ENCODE measurements around the gene CACNA1I.

Gene CACNA1I

DNA sequence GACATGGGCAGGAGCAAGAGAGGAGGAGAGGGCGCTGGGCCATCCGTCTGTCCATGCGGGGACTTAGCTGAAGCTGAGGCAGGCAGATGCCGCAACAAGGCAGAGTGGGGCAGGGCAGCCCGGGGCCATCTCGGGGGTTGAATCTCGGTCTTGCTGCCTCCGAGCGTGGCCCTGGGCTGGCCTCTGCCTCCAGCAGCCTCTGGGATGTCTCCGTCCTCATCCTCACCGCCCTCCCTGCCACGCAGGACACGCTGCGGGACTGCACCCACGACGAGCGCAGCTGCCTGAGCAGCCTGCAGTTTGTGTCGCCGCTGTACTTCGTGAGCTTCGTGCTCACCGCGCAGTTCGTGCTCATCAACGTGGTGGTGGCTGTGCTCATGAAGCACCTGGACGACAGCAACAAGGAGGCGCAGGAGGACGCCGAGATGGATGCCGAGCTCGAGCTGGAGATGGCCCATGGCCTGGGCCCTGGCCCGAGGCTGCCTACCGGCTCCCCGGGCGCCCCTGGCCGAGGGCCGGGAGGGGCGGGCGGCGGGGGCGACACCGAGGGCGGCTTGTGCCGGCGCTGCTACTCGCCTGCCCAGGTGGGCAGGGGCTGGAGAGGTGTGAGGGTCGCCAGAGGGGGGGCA, 108.4 kb downstream of the CACNA1I start:
- FAIRE-seq: no peak

GRCh38 chr22:39679652-39680051, 109.1 kb downstream of the CACNA1I start:
- FAIRE-seq: no peak

GRCh38 chr22:39680486-39680885, 109.9 kb downstream of the CACNA1I start:
- FAIRE-seq: no peak

GRCh38 chr22:39681038-39681861, 110.7 kb downstream of the CACNA1I start:
- no peak for FAIRE-seq

- no peak for FAIRE-seq
Measured at GRCh38 chr22:39682994-39683393, 112.4 kb downstream of the CACNA1I start.

- FAIRE-seq: no peak
Measured at GRCh38 chr22:39683639-39684038, 113.1 kb downstream of the CACNA1I start.

DNA sequence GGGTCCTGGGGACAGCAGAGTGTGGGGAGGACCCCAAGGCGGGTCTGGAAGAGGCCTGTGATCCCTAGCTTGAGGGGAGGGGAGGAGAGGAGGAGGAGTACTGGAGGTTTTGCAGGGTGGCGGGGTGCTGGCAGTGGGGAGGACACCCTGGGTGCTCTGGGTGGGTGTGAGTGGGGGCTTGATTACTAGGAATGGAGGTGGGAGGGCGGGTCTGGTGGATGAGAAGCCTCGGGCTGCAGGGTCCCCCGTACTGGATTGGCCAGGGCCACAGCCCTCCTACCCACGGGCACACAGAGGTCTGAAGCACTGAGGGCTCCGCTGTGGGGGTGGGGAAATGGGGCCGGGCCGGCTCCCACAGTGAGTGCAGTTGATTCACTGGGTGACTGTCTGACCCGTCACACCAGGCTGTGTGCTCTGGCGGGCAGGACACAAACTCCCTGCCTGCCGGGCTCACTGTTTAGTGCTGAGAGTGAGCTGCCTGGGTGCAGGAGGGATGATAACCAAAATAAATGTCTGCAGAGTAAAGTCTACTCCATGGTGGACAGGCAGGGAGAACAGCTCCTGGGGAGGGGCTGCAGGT, 114.2 kb downstream of the CACNA1I start:
- FAIRE-seq: no peak

DNA sequence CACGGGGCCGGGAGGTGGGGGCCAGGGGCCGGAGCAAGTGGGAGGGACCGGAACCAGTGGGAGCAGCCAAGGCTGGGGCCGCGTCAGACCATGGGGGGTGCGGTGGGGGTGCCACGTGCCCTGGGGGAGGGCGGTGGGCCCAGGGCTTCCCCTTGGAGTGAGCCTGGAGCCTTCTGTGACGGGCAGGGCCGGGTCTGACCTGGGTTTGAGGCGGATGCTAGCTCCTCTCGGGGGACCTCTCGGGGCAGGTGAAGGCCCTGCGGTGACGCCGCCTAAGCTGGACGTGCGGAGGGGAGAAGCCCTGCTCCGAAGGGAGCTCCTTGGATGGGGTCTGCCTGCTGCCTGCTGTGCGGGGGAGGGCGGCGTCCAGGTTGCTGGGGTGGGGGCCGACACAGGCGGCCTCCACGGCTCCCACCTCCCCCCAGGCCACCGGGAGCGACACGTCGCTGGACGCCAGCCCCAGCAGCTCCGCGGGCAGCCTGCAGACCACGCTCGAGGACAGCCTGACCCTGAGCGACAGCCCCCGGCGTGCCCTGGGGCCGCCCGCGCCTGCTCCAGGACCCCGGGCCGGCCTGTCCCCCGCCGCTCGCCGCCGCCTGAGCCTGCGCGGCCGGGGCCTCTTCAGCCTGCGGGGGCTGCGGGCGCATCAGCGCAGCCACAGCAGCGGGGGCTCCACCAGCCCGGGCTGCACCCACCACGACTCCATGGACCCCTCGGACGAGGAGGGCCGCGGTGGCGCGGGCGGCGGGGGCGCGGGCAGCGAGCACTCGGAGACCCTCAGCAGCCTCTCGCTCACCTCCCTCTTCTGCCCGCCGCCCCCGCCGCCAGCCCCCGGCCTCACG, 115.0 kb downstream of the CACNA1I start:
- FAIRE-seq: no peak

- FAIRE-seq: no peak
Measured at GRCh38 chr22:39686178-39686620, 115.6 kb downstream of the CACNA1I start.

DNA sequence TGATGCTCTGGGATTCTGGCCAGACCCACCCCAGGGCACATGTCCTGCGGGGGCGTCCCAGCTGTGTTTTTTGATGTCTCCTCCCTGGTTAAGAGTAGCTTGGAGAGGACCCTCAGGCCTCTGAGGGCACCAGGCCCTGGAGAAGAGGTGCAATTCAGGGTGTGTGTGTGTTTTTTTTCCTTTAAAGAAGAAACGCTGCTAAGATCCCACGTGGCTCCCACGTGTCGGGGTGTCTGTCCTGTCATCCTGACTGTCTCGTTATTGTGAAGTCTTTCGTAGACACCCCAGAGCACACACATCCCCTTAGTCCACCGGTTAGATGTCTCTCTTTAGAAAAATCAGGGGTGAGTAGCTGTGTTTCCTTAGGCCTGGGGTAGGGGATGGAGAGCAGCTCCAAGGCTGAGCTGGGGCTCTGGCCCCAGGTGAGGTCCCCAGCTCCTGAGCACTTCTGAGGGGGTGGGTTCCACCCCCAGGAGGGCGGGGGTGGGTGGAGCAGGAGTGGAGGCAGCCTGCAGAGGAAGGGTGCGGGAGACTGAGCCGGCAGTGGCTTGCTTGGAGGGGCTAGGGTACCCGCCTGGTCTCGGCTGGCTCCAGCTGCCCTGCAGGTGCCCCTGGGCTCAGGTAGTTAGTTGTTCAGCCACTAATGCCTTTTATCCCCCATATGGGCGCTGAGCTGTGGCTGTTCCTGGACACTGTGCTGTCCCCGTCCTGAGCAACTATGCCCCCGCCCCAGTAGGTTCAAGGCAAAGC, 116.4 kb downstream of the CACNA1I start:
- no peak for FAIRE-seq

GRCh38 chr22:39688186-39688785, 117.7 kb downstream of the CACNA1I start:
- FAIRE-seq: no peak

GRCh38 chr22:39689421-39689820, 118.9 kb downstream of the CACNA1I start:
- no peak for FAIRE-seq

DNA sequence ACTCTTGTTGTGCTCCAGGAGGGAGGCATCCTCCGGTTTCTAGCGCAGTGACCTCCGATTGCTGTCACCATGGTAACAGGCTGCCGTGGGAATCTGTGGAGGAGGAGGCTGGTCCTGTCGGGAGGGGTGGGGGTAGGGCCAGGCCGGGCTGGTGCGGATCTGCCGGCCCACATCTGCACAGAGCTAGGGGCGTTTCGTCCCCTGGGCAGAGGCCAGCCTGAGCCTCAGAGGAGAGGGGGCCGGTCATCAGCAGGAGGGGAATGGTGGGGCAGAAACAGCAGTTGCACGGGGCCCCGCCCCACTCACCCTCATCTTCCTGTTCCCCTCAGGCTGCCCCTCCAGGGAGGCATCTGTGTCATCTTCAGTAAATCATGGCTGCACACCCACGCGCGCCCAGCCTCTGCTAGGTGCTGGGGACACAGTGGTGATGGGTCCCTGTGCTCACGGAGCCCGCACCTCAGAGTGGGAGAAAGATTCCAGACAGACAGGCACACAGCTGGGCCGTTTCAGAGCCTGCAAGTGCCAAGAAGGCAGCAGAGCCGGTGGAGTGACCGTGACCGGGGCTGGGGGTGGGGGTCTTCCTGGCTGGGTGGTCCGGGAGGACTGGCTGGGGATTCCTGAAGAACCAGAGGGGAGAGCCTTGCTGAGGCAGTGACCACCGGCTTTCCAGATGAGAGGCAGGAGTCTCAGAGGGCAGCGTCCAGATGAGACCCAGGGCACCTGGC, 120.5 kb downstream of the CACNA1I start:
- no peak for FAIRE-seq

DNA sequence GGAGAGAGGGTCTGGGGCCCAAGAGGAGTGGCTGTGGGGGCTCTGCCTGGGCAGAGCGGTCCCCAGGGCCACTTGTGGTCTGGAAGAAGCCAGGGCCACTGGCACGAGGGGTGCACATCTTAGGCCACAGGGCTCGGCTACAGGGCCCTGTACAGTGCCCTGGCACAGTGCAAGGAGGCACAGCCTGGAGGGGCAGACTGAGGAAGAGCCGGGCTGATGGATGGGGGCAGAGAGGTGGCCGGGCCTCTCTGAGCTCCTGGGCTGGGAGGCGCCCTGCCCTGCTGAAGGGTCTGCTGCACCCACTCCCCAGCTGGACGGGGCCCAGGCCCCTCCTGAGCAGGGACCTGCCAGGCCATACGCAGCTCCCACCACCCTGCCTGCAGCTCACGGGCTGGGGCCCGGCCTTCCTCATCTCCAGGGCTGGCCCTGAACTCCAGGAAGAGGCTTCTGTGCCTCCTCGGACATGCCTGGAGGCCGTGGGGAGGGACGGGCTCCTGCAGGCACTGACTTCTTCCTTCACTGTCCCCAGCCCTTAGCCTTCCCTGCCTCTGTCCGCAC, 123.5 kb downstream of the CACNA1I start:
- no peak for FAIRE-seq

DNA sequence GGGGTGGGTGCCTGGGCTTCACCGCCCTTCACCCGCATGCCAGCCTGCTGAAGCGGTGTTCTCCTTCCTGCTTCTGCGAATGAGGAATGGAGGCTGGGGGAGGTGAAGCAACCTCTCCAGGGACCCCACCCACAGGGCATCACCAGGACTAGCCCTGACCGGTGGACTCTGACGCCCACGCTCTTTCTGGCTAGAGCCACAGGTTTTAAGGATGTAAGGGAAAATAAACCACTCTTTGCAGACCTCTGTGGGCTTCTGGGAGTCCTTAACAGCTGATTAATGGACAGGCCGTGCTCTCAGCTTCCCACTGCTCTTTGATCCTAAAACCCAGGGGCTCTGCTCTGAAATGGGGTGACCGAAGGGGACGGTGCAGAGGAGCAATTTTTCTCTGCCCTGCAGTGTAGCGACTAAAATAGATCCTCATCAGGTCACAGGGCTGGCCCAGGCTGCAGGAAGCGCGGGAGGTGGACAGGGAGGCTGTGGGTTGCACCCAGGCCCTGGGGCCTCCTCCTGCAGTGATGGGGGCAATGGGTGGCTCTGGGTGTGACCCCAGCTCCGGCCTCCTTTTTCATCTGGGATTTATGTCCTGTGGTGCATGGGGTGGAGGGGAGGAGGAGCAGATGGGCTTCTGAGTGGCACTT, 127.4 kb downstream of the CACNA1I start:
- no peak for FAIRE-seq

DNA sequence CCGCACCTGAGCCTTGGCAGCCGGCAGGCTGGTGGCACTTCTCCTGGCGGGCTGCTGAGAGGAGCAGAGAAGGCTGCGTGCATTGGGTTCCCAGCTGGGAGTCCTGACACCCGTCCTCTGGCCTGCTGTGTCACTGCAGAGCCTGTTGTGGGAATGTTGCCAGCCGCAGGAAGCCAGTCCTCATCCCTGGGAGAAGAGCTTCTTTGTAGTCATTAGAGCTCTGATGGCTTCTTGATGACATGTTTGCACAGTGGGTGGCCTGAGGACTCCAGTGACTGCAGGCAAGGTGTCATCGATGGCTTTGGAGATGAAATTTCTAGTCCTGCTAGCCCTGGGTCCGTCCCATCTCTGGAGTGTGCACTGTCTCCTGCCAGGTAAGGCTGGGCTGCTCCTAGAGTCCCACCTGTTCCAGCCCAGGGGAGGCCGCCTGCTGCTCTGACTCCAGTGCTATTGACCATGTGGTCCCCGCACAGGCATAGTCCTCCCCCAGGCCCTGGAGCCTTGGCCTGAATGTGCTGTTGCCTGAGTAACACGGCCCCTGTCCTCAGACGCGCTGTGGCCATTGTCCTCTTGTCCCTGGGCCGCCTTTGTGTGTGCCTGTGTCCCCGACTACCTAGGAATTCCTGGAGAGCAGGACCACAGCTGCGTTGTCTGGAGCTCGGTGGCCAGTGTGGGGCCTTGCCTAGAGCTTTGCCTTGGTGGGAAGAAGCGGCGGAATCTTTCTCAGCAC, 129.2 kb downstream of the CACNA1I start:
- no peak for FAIRE-seq

GRCh38 chr22:39700565-39700964, 130.0 kb downstream of the CACNA1I start:
- FAIRE-seq: no peak

- no peak for FAIRE-seq
Measured at GRCh38 chr22:39703091-39703490, 132.5 kb downstream of the CACNA1I start.

DNA sequence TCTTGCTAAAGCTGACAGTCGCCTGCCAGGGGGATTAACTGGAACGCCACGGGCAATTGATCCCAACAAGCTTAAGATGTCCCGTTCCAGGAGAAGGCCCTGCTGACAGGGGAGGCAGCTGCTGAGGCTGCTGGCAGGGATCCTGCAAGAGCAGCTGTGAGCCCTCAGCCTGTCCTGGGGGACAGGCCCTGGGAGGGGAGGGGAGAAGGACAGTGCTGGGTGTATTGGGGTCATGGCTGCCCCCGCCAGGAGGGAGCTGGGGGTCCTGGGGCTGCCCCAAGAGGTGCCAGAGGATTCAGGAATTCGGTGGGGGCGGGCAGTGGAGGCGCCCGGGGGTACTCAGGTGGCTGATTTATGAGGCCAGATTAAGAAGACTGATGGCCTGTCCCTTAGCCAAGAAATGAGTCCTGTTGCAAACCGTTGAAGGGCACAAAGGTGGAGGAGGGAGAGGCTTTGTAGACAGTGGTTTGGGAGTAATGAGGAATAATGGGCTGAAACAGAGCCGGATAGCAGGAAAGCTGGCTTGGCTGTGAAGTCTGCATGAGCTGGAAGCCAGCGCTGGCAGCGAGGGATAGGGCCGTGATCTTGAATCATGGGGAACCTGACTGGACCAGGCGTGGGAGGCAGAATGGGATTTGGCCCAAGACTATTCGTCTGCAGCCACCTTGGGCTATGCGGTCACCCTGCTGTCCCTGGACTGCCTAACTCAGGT, 133.5 kb downstream of the CACNA1I start:
- no peak for FAIRE-seq
